ENCODE data around the gene FNDC8. TPM values are rescaled to one million over a fixed set of nuclear protein-coding genes. Genes with fewer than 3 reads are reported as not detected.
A peak's percentile ranks its signal among the peaks of the same experiment; 100 is the strongest.

Gene FNDC8
- total RNA-seq: not detected
- polyA plus RNA-seq: 0.05 TPM

DNA sequence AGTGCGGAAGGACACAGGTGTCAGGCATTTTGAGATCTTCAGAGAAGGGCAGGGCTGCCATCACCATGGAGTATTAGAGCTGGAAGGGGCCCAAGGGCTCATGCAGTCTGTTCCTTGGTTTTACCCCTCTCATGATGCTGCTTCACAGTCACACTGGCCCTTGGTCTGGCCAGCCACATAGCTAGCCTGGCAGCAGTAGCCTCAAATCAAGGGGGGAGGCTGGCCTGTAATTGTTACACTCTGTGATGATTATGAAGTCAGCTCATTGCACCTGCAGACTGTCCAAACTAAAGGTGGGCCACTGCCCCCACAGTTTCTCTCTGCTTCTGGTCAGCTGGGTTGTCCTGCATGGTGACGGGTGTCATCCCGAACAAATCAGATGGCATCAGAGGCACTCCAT is at the start of gene FNDC8:
FNDC8 (plus strand) TSS at position 301 of the 400 bp plus-strand sequence; CDS start at position 380, 79 bp downstream.
- WGBS: 93% methylated on average over 3 of the region's 3 CpGs
- no peak for DNase-seq (ENCODE audit: extremely low spot score)
- Histone ChIP-seq H3K4me1 (ENCODE audit: insufficient read depth) (no peaks in the 10 kb centered on the region), H3K36me3 (ENCODE audit: insufficient read depth) (no peaks in the 10 kb centered on the region), H3K4me3 (ENCODE audit: low read depth, low read length) (no peak within 1 kb of the TSS), H3K27ac (ENCODE audit: low read depth) (no peak within 1 kb of the TSS)

DNA sequence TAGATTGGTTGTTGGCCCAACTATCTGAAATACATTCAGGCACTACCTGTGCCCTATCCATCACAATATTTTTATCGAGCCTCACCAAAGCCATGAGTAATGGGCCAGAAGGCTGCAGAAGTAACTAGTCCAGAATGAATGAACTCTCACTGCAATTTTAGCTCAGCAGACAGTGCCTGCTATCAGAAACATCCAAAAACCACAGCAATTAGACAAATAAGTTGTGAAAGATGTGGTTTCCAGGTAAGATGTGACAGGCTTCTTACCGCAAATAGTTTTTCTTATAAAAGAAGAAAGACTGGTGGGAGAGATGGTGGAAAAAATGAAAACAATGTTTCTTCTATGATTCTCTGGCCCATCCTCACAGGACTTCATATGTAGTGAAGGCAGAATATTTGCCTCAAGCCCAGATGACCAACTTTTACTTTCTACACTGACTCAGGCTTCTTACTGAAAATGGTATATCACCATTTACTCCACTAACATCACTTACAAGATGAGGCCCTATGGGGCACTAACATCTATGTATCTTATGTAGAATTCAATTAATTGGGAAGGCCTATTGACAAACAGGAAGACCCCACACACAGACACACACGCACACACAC is 48.1 kb upstream of the FNDC8 start:
- Histone ChIP-seq H3K4me1 (ENCODE audit: insufficient read depth) (no peaks in the 10 kb centered on the region), H3K27ac (ENCODE audit: low read depth) (no peak overlapping the region)

GRCh38 chr17:35073991-35074627 is 47.3 kb upstream of the FNDC8 start:
- 85% methylated on average over 5 of the region's 5 CpGs for WGBS
- Histone ChIP-seq H3K36me3 (ENCODE audit: insufficient read depth) (no peaks in the 10 kb centered on the region), H3K27ac (ENCODE audit: low read depth) (no peak overlapping the region), H3K4me1 (ENCODE audit: insufficient read depth) (no peaks in the 10 kb centered on the region), H3K4me3 (ENCODE audit: low read depth, low read length) (no peak overlapping the region)
- no peak for DNase-seq (ENCODE audit: extremely low spot score)

More for the DNA sequence above, 48.1 kb upstream of the FNDC8 start:
- no peak for DNase-seq (ENCODE audit: extremely low spot score)
- H3K36me3 ChIP-seq (ENCODE audit: insufficient read depth): no peaks in the 10 kb centered on the region
- no peak overlapping the region for H3K4me3 ChIP-seq (ENCODE audit: low read depth, low read length)
- whole genome bisulfite sequencing: 85% methylated on average over 3 of the region's 3 CpGs

DNA sequence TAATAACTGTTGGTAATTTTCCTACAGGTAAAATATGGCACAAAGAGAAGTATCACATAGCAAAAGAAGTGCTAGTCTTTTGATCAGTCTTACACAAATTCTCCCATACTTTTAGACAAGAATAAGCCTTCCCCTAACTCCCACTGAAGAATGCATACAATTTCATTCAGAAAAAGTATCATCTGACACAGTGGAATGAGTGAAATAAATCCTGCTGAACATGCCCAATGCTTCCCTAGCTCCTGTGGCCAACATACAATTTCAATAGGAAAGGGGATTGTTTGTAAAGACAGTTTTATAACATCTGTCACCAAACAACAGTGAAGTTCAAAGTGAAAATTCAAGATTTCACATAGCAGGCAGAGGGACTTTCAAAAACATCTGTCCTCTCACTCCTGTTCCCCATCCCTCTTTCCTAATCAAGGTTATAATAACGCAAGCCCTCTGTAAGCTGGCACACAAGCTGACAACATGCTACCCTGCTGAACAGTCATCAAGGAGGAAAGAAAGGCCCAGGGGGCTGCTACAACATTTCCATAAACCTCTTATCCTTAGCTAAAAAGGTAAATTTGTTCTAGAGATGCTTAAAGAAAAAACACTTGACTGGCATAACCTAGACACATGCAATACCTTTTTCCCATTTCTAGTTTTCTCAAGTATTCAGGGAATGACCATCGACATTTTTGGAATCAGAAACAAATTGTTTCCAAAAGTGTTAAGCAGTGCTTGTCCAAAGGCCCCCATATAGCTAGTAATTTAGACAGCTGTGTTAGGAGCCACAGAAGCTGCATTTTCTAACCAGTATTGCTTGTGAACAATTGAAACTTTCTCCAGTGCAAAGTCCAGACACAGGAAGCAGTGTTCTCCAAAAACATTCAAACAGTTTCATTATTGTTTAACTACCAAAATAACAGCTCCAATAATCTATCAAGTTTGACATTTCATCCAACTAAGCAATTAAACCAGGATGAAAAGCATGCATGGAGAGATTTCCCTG is 46.4 kb upstream of the FNDC8 start:
- H3K27ac ChIP-seq (ENCODE audit: low read depth): no peak overlapping the region
- DNase-seq (ENCODE audit: extremely low spot score): no peak
- H3K4me1 ChIP-seq (ENCODE audit: insufficient read depth): no peaks in the 10 kb centered on the region
- H3K4me3 ChIP-seq (ENCODE audit: low read depth, low read length): no peak overlapping the region
- 83% methylated on average over 2 of the region's 2 CpGs for WGBS
- H3K36me3 ChIP-seq (ENCODE audit: insufficient read depth): no peaks in the 10 kb centered on the region

GRCh38 chr17:35076874-35077273 is 44.5 kb upstream of the FNDC8 start:
- no peak overlapping the region for H3K27ac ChIP-seq (ENCODE audit: low read depth)
- H3K4me3 ChIP-seq (ENCODE audit: low read depth, low read length): no peak overlapping the region
- no peak for DNase-seq (ENCODE audit: extremely low spot score)
- H3K4me1 ChIP-seq (ENCODE audit: insufficient read depth): no peaks in the 10 kb centered on the region
- H3K36me3 ChIP-seq (ENCODE audit: insufficient read depth): no peaks in the 10 kb centered on the region
- 100% methylated on average over 1 of the region's 1 CpG for WGBS

DNA sequence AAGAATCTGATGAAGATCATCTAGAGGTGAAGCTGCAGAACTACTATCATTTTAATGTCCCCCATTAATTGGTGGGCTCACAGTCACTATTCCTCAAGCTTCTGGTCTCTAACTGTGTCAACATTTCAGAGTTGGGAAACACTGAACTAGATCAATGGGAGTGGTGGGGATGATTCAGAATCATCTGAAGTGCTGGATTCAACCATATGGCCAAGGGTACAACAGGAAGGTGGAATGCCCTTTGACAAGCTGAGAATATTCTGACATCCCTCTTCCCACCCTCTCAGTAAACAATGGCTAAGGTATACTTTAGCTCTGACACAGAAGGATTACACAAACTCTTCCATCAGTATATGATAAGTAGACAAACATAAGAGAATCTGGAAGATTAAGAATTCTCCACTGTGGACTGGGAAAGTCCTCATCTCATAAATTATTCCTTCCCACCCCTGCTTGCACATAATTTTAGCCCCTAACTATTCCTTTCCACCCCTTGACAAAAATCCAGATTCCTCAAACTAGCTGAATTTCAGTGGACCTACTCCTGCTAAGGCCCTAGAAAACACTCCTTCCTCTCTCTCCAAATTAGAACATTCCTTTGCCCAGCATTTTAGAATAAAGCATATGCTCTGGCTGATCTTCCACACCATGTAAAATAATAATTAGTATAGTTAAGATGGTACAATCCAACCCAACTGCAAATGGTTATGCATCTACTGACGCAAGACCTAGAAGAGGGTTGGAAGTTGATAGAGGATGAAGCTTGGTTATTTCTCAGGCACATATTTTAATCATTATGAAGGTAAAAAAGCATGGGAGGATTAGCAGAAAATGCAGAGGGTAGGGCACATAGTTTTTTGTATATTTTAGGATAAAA is 41.6 kb upstream of the FNDC8 start:
- WGBS: 99% methylated on average over 1 of the region's 1 CpG
- Histone ChIP-seq H3K36me3 (ENCODE audit: insufficient read depth) (no peaks in the 10 kb centered on the region), H3K4me3 (ENCODE audit: low read depth, low read length) (no peak overlapping the region), H3K27ac (ENCODE audit: low read depth) (peak overlapping the region; percentile 5), H3K4me1 (ENCODE audit: insufficient read depth) (no peaks in the 10 kb centered on the region)
- DNase-seq (ENCODE audit: extremely low spot score): no peak

GRCh38 chr17:35080536-35080935 is 40.9 kb upstream of the FNDC8 start:
- H3K4me3 ChIP-seq (ENCODE audit: low read depth, low read length): no peak overlapping the region
- H3K27ac ChIP-seq (ENCODE audit: low read depth): no peak overlapping the region
- no peaks in the 10 kb centered on the region for H3K36me3 ChIP-seq (ENCODE audit: insufficient read depth)
- WGBS: 31% methylated on average over 1 of the region's 1 CpG
- DNase-seq (ENCODE audit: extremely low spot score): no peak
- H3K4me1 ChIP-seq (ENCODE audit: insufficient read depth): no peaks in the 10 kb centered on the region

GRCh38 chr17:35081638-35082037 is 39.8 kb upstream of the FNDC8 start:
- Histone ChIP-seq H3K36me3 (ENCODE audit: insufficient read depth) (no peaks in the 10 kb centered on the region), H3K27ac (ENCODE audit: low read depth) (no peak overlapping the region), H3K4me3 (ENCODE audit: low read depth, low read length) (no peak overlapping the region), H3K4me1 (ENCODE audit: insufficient read depth) (no peaks in the 10 kb centered on the region)
- DNase-seq (ENCODE audit: extremely low spot score): no peak
- WGBS: 95% methylated on average over 1 of the region's 1 CpG

- no peak overlapping the region for H3K4me3 ChIP-seq (ENCODE audit: low read depth, low read length)
- 51% methylated on average over 3 of the region's 3 CpGs for WGBS
- H3K27ac ChIP-seq (ENCODE audit: low read depth): no peak overlapping the region
- no peaks in the 10 kb centered on the region for H3K36me3 ChIP-seq (ENCODE audit: insufficient read depth)
- DNase-seq (ENCODE audit: extremely low spot score): no peak
- H3K4me1 ChIP-seq (ENCODE audit: insufficient read depth): no peaks in the 10 kb centered on the region
Observed at GRCh38 chr17:35082073-35082657, 39.2 kb upstream of the FNDC8 start.

GRCh38 chr17:35083071-35083470 is 38.3 kb upstream of the FNDC8 start:
- Histone ChIP-seq H3K4me3 (ENCODE audit: low read depth, low read length) (no peak overlapping the region), H3K4me1 (ENCODE audit: insufficient read depth) (no peaks in the 10 kb centered on the region), H3K36me3 (ENCODE audit: insufficient read depth) (no peaks in the 10 kb centered on the region), H3K27ac (ENCODE audit: low read depth) (no peak overlapping the region)
- no peak for DNase-seq (ENCODE audit: extremely low spot score)
- 88% methylated on average over 2 of the region's 2 CpGs for WGBS

- no peak for DNase-seq (ENCODE audit: extremely low spot score)
- Histone ChIP-seq H3K27ac (ENCODE audit: low read depth) (no peak overlapping the region), H3K4me1 (ENCODE audit: insufficient read depth) (no peaks in the 10 kb centered on the region), H3K4me3 (ENCODE audit: low read depth, low read length) (no peak overlapping the region), H3K36me3 (ENCODE audit: insufficient read depth) (no peaks in the 10 kb centered on the region)
- 82% methylated on average over 2 of the region's 2 CpGs for WGBS
Observed at GRCh38 chr17:35084987-35085386, 36.4 kb upstream of the FNDC8 start.

- no peak overlapping the region for H3K4me3 ChIP-seq (ENCODE audit: low read depth, low read length)
- WGBS: 96% methylated on average over 8 of the region's 8 CpGs
Observed at GRCh38 chr17:35086164-35086563, 35.3 kb upstream of the FNDC8 start.

More at GRCh38 chr17:35086164-35086563, 35.3 kb upstream of the FNDC8 start:
- Histone ChIP-seq H3K36me3 (ENCODE audit: insufficient read depth) (no peaks in the 10 kb centered on the region), H3K4me1 (ENCODE audit: insufficient read depth) (no peaks in the 10 kb centered on the region), H3K27ac (ENCODE audit: low read depth) (no peak overlapping the region)
- no peak for DNase-seq (ENCODE audit: extremely low spot score)

Measured in urinary bladder (tissue), 4 donors.